GM10266 (cell line): ENCODE results near the gene FAF2.

Experiments
- DNase-seq: peaks from one replicate; pipeline ENCODE4 v3.0.0; 2012; ENCODE audit errors: extremely low spot score
- TF ChIP-seq, protein P1 (sequence below): IDR thresholded peaks from 2 replicates; pipeline ENCODE4 v1.5.1; 2012; ENCODE audit warnings: mild to moderate bottlenecking, low read depth; ENCODE audit not compliant: control insufficient read depth, insufficient read depth; ENCODE audit errors: missing control alignments

The FAF2 gene

DNA sequence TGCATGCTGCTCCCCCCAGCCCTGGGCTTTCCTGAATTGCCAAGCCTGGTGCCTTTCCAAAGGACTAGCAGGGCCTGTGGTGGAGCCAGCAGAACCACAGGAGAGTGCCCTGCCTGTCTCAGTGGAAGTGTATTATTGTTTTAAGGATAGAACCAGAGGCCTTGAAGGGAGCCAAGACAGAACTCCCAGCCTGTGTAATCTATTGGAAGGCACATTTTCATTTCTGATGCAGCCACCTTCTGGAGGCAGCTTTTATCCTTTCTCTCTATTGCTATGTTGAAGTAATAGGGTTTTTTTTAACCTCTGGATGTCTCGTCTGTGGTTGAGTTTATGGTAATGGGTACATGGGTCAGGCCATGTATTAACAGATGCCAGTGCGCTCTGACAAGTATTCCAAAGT is 59.7 kb downstream of the FAF2 start:
- TF ChIP-seq, protein P1, sequence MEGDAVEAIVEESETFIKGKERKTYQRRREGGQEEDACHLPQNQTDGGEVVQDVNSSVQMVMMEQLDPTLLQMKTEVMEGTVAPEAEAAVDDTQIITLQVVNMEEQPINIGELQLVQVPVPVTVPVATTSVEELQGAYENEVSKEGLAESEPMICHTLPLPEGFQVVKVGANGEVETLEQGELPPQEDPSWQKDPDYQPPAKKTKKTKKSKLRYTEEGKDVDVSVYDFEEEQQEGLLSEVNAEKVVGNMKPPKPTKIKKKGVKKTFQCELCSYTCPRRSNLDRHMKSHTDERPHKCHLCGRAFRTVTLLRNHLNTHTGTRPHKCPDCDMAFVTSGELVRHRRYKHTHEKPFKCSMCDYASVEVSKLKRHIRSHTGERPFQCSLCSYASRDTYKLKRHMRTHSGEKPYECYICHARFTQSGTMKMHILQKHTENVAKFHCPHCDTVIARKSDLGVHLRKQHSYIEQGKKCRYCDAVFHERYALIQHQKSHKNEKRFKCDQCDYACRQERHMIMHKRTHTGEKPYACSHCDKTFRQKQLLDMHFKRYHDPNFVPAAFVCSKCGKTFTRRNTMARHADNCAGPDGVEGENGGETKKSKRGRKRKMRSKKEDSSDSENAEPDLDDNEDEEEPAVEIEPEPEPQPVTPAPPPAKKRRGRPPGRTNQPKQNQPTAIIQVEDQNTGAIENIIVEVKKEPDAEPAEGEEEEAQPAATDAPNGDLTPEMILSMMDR: no peak
- DNase-seq: no peak

DNA sequence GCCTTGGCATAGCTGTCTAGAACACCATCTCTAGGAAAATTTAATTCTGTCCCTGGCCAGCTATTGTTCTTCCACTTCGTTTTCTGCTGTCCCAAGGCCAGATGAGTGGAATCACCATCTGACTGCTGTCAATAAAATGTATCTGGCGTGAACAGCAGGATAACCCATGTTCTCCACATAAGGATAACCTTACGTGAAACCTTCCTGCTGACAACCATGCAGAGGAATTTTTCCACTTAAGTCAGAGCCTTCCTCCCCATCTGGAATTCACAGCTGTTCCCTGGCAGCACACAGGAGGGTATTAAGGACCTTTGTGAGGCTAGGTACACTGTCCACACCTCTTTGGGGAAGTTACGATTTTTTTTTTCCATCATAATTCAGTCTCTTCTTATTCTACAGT is 60.4 kb downstream of the FAF2 start:
- TF ChIP-seq, protein P1: no peak

DNA sequence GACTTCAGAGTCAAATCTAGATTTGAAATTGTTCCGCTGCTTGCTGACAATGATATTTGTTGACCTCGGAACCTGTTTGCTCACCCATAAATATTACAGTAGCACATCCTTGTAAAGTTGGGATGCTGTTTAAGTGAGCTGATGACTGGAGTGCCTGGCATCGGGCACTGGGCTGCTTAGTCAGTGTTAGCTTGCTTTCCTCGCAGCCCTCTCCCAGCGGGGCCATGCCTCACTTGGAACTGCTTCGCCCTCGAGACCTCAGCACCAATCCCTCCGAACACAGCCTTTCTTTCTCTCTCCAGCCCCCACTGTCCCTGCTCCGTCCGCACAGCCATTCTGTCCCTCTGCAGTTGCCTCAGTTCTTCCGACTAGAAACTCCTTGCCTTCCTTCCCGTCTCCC is 65.6 kb downstream of the FAF2 start:
- TF ChIP-seq, protein P1: no peak
- no peak for DNase-seq

More for the DNA sequence above, 60.4 kb downstream of the FAF2 start:
- no peak for DNase-seq

DNA sequence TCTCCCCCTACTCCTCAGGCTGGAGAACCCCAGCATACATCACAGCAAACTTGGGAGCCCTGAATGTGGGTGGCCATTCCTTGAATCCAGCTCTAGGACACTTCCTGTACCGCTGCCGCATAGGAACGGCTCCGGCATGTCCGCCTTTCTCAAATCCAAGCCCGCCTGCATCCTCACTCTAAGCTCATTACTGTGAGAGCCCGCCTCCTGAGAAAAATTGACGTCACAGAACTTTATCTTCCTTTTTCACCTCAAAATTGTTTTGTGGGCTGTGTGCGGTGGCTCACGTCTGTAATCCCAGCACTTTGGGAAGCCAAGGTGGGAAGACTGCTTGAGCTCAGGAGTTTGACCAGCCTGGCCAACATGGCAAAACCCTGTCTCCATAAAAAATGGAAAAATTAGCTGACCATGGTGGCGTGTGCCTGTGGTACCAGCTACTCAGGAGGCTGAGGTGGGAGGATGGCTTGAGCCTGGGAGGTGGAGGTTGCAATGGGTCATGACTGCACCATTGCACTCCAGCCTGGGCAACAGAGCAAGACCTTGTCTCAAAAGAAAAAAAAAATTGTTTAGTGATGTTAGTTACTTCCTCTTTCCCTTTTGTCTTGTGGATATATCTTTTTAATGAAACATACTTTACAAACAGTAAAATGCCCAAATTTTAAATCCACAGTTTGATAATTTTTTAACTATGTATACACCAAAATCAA is 66.2 kb downstream of the FAF2 start:
- TF ChIP-seq, protein P1: no peak
- no peak for DNase-seq

DNA sequence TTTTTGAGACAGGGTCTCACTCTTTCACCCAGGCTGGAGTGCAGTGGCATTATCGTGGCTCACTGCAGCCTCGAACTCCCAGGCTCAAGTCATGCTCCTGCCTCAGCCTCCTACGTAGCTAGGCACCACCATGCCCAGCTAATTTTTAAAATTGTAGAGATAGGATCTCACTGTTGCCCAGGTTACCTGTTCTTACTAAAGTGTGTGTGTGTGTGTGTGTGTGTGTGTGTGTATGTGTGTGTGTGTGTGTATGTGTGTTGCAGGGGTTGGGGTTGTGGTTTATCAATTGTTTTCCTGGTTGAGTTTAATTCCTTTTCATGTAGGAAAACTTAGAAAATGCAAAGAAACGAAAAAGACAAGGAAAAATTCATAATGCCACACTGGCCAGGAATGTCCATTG is 67.2 kb downstream of the FAF2 start:
- TF ChIP-seq, protein P1: no peak

DNA sequence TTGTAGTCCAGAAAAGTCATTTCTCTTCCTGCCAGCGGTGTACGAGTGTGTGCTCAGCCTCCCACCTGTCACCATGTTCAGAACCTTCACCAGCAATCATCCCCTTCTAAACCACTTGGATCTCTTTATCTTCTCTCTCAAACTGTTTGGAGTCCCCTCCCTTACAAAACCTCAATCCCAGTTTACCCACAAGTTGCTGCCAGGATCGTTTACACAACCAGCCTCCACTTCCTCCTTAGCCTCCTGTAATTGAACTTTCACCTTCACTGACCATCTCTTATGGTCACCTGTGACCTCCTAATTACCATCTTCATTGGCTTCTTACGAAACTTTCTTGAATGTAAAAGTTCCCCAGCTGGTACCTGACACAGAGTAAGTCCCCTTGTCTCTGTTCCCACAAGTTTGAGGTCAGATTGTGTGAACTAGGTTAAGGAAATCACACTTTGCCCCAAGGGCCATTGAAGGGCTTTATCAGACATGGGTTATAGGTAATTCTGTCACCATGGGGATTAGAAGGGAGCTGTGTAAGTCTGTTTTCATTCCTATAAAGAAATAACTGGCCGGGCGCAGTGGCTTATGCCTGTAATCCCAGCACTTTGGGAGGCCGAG is 69.0 kb downstream of the FAF2 start:
- TF ChIP-seq, protein P1: no peak
- DNase-seq: no peak

More for the DNA sequence above, 67.2 kb downstream of the FAF2 start:
- DNase-seq: no peak
